ENCODE measurements around the gene ELMO2. TPM values are rescaled to one million over a fixed set of nuclear protein-coding genes. Genes with fewer than 3 reads are reported as not detected.

The ELMO2 gene
- total RNA-seq, 1 donor from 2014 or later: 35.6 TPM

DNA sequence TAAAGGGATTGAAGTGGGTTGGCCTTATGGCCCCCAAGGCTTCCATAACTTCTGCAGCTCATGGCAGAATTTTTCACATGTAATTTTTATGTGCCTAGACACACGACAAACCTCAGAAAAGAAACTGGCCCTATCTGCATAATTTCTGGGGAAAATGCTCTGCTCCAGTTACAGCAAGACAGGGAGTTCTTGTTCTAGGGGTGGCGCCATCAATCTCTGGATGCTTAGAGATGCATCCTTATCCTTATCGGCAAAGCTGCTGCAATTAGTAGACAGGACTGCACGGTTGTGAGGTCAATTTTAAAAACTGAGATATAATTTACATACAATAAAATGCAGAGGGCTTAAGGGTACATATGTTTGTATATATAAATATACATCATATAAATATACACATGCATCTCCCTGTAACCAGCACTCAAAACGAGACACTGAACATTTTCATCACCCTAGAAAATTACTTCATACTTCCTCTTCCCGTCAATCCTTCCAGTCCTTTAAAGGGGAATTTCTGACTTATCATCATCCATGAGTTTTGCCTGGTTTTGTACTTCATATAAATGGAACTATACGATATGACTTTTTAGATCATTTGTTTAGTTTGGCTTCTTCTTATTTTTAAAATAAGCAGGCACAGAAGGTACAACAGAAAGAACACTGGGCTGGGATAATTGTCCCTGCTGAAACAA, 10.2 kb downstream of the ELMO2 start:
- TF ChIP-seq, protein P1, sequence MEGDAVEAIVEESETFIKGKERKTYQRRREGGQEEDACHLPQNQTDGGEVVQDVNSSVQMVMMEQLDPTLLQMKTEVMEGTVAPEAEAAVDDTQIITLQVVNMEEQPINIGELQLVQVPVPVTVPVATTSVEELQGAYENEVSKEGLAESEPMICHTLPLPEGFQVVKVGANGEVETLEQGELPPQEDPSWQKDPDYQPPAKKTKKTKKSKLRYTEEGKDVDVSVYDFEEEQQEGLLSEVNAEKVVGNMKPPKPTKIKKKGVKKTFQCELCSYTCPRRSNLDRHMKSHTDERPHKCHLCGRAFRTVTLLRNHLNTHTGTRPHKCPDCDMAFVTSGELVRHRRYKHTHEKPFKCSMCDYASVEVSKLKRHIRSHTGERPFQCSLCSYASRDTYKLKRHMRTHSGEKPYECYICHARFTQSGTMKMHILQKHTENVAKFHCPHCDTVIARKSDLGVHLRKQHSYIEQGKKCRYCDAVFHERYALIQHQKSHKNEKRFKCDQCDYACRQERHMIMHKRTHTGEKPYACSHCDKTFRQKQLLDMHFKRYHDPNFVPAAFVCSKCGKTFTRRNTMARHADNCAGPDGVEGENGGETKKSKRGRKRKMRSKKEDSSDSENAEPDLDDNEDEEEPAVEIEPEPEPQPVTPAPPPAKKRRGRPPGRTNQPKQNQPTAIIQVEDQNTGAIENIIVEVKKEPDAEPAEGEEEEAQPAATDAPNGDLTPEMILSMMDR (IDR thresholded peaks at IDR 0.05; ENCODE audit: unreplicated experiment): no peak
- H3K4me1 Mint-ChIP-seq (ENCODE audit: unreplicated experiment): peaks cover 27% of the 10 kb centered on the region
- H3K4me3 Mint-ChIP-seq (ENCODE audit: unreplicated experiment): no peak overlapping the region
- H3K27me3 Mint-ChIP-seq (ENCODE audit: unreplicated experiment): no peaks in the 10 kb centered on the region
- no peak for DNase-seq (ENCODE audit: low spot score)
- H3K27ac Mint-ChIP-seq (ENCODE audit: unreplicated experiment): no peak overlapping the region
- H3K9me3 Mint-ChIP-seq (ENCODE audit: unreplicated experiment): no peaks in the 10 kb centered on the region
- peaks cover 27% of the 10 kb centered on the region for H3K36me3 Mint-ChIP-seq (ENCODE audit: low read depth, unreplicated experiment)

DNA sequence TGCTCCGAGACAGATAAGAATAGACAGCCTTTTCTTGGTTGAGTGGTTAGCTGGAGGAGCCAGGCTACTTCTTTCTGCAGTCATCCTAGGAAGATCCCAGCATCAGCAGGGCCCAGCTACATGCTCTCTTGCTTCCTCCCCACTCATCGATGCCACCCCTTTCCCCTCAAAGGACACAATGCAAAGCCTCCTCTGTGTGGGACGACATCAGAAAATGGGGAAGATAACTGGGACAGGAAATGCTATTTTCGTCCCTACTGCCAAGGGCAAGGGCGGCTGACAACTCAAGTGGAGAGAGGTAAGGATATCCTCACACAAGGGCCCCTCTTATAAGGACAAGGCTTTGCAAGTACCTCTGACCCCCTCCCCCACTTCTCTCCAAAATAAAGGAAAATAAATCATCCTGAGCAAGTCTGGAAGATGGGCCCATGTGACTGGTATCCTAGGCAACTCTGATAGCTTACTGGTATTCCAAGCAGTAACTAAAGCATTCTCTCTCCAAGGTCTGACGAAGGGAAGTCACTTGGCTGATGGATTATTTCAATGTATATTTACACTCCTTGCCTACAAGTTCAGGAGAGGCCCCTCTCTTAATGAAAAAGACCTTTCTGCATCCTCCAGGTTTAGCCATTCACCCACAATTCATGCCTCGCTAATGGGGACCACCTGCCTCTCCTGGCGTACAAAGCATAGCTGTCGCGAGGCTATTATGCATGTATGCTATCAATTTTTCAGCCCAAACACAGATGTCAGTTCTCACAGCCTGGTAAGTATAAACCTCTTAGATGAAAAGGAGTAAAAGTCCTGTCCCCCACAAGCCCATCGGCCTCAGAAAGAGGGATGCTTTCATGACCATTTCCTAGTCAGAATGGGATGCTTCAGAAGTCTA, 11.3 kb downstream of the ELMO2 start:
- H3K27ac Mint-ChIP-seq (ENCODE audit: unreplicated experiment): no peak overlapping the region
- no peaks in the 10 kb centered on the region for H3K27me3 Mint-ChIP-seq (ENCODE audit: unreplicated experiment)
- no peaks in the 10 kb centered on the region for H3K9me3 Mint-ChIP-seq (ENCODE audit: unreplicated experiment)
- peaks cover 17% of the 10 kb centered on the region for H3K4me1 Mint-ChIP-seq (ENCODE audit: unreplicated experiment)
- no peak for DNase-seq (ENCODE audit: low spot score)
- peaks cover 35% of the 10 kb centered on the region for H3K36me3 Mint-ChIP-seq (ENCODE audit: low read depth, unreplicated experiment)
- no peak overlapping the region for H3K4me3 Mint-ChIP-seq (ENCODE audit: unreplicated experiment)
- TF ChIP-seq, protein P1 (IDR thresholded peaks at IDR 0.05; ENCODE audit: unreplicated experiment): no peak

DNA sequence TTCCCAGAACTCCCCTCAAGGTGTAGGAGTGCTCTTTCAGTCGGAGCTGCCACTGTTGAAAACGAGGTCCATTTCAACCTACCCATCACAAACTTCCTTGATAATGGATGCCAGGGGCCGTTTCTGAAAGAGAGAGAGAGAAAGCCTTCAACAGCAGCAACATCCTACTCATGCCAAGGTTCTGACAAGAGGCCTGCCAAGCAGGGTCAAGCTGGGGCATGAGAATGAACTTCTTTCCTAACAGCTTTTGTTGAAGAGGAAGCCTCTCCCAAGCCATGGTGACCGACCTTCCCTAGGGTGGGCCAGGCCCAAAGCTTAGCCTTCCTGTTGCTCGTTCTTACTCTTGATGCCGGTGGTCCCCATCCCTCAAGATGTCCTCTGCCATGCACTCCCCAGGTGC, 12.4 kb downstream of the ELMO2 start:
- H3K36me3 Mint-ChIP-seq (ENCODE audit: low read depth, unreplicated experiment): peaks cover 32% of the 10 kb centered on the region
- H3K9me3 Mint-ChIP-seq (ENCODE audit: unreplicated experiment): no peaks in the 10 kb centered on the region
- no peaks in the 10 kb centered on the region for H3K27me3 Mint-ChIP-seq (ENCODE audit: unreplicated experiment)
- H3K4me1 Mint-ChIP-seq (ENCODE audit: unreplicated experiment): peaks cover 14% of the 10 kb centered on the region
- TF ChIP-seq, protein P1 (IDR thresholded peaks at IDR 0.05; ENCODE audit: unreplicated experiment): no peak
- DNase-seq (ENCODE audit: low spot score): no peak
- no peak overlapping the region for H3K27ac Mint-ChIP-seq (ENCODE audit: unreplicated experiment)
- no peak overlapping the region for H3K4me3 Mint-ChIP-seq (ENCODE audit: unreplicated experiment)

DNA sequence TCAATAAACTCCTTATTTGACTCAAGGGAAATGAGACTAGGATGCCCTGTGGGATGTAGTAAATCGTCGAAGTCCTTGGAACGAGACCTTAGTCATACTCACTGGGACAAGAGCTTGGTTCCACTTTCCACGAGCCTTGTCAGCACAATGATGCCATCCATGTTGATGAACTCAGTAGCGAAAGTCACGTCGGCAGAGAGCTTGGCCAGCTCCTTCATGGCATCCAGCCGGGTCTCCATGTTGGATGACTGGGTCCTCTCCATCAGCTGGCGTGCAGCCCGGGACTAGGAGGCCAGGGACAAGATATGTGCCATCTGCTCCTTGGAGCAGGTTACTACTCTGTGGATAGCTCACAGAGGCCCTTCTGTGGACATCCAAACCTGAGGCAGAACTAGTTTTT, 17.5 kb downstream of the ELMO2 start:
- peaks cover 2% of the 10 kb centered on the region for H3K27me3 Mint-ChIP-seq (ENCODE audit: unreplicated experiment)
- H3K27ac Mint-ChIP-seq (ENCODE audit: unreplicated experiment): no peak overlapping the region
- no peaks in the 10 kb centered on the region for H3K9me3 Mint-ChIP-seq (ENCODE audit: unreplicated experiment)
- H3K36me3 Mint-ChIP-seq (ENCODE audit: low read depth, unreplicated experiment): peaks cover 53% of the 10 kb centered on the region
- DNase-seq (ENCODE audit: low spot score): no peak
- no peak overlapping the region for H3K4me3 Mint-ChIP-seq (ENCODE audit: unreplicated experiment)
- peaks cover 7% of the 10 kb centered on the region for H3K4me1 Mint-ChIP-seq (ENCODE audit: unreplicated experiment)
- TF ChIP-seq, protein P1 (IDR thresholded peaks at IDR 0.05; ENCODE audit: unreplicated experiment): no peak
